ENCODE measurements around the gene PSMC4.

PSMC4 gene

DNA sequence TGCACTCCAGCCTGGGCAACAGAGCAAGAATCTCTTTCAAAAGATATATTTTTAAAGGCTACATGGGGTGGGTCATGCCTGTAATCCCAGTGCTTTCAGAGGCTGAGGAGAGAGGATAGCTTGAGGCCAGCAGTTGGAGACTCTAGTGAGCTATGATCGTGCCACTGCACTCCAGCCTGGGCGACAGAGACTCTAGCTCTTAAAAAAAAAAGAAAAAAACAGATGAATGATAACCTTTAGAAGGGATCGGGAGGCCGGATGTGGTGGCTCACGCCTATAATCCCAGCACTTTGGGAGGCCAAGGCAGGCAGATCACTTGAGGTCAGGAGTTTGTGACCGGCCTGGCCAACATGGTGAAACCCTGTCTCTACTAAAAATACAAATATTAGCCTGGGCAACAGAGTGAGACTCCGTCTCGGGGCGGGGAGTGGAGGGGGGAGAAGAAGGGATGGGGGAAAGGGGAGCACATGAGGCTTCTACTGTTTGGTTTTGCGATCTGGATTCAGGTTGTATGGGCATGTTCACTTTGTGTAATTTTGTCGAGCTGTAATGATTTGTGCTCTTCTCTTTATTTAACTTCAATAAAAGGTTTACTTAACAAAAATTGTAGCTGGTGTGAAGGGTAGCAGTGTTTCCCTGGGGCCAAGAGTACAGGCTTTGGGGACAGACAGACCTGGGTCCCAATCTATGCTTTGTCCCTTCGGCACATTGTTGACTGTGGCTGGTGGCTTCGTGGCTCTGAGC, 1.1 kb upstream of the PSMC4 start:
- no peaks in the 10 kb centered on the region for H3K9me3 ChIP-seq (ENCODE audit: control insufficient read depth, low read length)
- DNase-seq (ENCODE audit: low read depth) = no peak

DNA sequence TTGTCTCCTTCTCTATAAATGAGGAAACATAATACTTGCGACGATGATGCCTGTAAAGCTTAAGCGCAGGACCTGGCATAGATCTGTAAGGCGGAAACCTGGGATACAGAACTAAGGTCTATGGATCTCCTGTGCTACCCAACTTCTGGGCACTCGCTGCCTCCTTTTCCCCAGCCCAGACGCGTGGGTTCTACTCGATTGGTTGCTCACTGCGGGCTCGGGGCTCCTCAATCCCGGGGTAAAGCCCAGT, 615 bp upstream of the PSMC4 start:
- no peak for DNase-seq (ENCODE audit: low read depth)
- H3K9me3 ChIP-seq (ENCODE audit: control insufficient read depth, low read length) = no peaks in the 10 kb centered on the region

More for the DNA sequence above, 1.1 kb upstream of the PSMC4 start:
- Histone ChIP-seq H3K36me3 (ENCODE audit: control insufficient read depth, insufficient read depth, low read length, severe bottlenecking) (peaks cover 29% of the 10 kb centered on the region), H3K4me1 (ENCODE audit: control insufficient read depth, insufficient read depth, low read length) (peaks cover 20% of the 10 kb centered on the region), H3K9ac (ENCODE audit: low read length) (peak overlapping the region; percentile 98), H3K27me3 (replicated peaks; ENCODE audit: control insufficient read depth, insufficient read depth, low read length) (no peaks in the 10 kb centered on the region), H3K4me3 (ENCODE audit: low read length) (peak overlapping the region; percentile 96)

DNA sequence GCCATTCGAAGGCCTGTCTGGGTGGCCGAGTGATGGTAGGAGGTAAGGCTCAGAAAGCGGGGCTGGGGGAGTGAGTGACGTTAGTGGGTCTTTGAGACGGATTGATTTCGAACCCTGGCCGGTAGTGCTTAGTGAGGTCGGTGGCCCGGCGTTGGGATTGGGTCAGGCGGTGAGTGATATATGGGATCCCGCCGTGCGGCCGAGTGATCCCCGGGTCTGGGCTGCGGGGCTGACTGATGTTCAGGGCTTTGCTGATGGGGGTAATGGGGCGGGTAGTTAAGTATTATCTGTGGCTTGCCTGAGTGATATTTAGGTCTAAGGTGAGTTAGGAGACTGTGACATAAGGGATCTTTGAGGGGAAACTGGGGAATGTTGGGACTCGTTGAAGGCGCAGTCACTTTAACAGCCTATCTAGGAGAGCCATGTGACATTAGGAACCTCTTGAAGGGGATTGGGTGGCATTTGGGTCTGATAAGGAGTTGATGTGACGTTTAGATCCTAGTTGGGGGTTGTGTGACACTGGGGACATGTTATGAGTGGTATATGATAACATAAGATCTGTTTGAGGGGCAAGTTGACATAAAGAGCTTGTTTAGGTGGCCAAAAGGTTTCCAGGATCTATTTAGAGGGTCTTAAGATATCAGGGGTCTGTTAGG, 543 bp downstream of the PSMC4 start:
- H3K9ac ChIP-seq (ENCODE audit: low read length) = peak overlapping the region; percentile 98
- H3K9me3 ChIP-seq (ENCODE audit: control insufficient read depth, low read length) = no peaks in the 10 kb centered on the region
- peaks cover 39% of the 10 kb centered on the region for H3K36me3 ChIP-seq (ENCODE audit: control insufficient read depth, insufficient read depth, low read length, severe bottlenecking)
- peak; percentile 53 for DNase-seq (ENCODE audit: low read depth)
- H3K4me3 ChIP-seq (ENCODE audit: low read length) = peak overlapping the region; percentile 96
- H3K27me3 ChIP-seq (replicated peaks; ENCODE audit: control insufficient read depth, insufficient read depth, low read length) = no peaks in the 10 kb centered on the region
- H3K4me1 ChIP-seq (ENCODE audit: control insufficient read depth, insufficient read depth, low read length) = peaks cover 20% of the 10 kb centered on the region

More for the DNA sequence above, 615 bp upstream of the PSMC4 start:
- Histone ChIP-seq H3K9ac (ENCODE audit: low read length) (peak overlapping the region; percentile 98), H3K4me1 (ENCODE audit: control insufficient read depth, insufficient read depth, low read length) (peaks cover 20% of the 10 kb centered on the region), H3K4me3 (ENCODE audit: low read length) (peak overlapping the region; percentile 96), H3K36me3 (ENCODE audit: control insufficient read depth, insufficient read depth, low read length, severe bottlenecking) (peaks cover 34% of the 10 kb centered on the region), H3K27me3 (replicated peaks; ENCODE audit: control insufficient read depth, insufficient read depth, low read length) (no peaks in the 10 kb centered on the region)

DNA sequence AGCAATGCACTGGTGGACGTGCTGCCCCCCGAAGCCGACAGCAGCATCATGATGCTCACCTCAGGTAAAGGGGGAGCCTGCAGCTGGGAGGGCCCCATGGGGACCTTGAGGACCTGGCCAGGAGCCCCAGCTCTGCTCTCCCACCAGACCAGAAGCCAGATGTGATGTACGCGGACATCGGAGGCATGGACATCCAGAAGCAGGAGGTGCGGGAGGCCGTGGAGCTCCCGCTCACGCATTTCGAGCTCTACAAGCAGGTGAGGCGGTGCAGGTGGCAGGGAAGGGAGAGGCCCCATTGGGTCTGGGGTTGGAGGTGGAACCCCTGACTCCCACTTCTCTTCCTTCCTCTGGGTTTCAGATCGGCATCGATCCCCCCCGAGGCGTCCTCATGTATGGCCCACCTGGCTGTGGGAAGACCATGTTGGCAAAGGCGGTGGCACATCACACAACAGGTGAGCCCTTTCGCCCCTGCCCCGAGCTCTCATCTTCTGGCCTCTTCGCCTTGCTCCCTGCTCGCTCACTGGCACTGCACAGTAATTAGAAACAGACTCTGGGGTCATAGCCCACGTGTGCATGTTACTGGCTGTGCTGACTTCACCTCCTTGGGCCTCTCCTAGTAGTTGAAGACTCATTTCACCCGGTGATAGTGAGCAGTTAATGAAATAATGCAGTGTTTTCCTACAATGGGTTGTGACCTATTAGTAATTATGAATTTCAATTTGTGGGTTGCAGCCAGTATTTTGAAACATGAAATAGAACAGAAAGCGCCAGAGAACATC, 3.6 kb downstream of the PSMC4 start:
- Histone ChIP-seq H3K36me3 (ENCODE audit: control insufficient read depth, insufficient read depth, low read length, severe bottlenecking) (peaks cover 58% of the 10 kb centered on the region), H3K4me1 (ENCODE audit: control insufficient read depth, insufficient read depth, low read length) (peaks cover 22% of the 10 kb centered on the region), H3K4me3 (ENCODE audit: low read length) (no peak overlapping the region), H3K9me3 (ENCODE audit: control insufficient read depth, low read length) (no peaks in the 10 kb centered on the region), H3K9ac (ENCODE audit: low read length) (no peak overlapping the region), H3K27me3 (replicated peaks; ENCODE audit: control insufficient read depth, insufficient read depth, low read length) (no peaks in the 10 kb centered on the region)
- no peak for DNase-seq (ENCODE audit: low read depth)

DNA sequence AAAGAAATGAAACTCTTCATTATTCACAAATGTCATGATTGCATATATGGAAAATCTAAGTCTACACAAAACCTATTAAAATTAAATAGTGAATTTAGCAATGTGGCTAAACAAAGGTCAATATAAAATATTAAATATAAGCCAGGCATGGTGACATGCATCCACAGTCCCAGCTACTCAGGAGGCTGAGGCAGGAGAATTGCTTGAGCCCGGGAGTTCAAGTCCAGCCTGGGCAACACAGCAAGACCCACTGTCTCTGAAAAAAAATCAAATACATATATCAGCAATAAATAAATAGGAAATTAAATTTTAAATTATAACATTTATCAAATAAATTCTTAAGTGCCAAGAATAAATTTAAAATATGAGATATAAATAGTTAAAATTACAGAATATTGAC, 11.9 kb downstream of the PSMC4 start:
- Histone ChIP-seq H3K9ac (ENCODE audit: low read length) (no peak overlapping the region), H3K4me3 (ENCODE audit: low read length) (no peak overlapping the region), H3K9me3 (ENCODE audit: control insufficient read depth, low read length) (peaks cover 29% of the 10 kb centered on the region), H3K36me3 (ENCODE audit: control insufficient read depth, insufficient read depth, low read length, severe bottlenecking) (peaks cover 52% of the 10 kb centered on the region), H3K4me1 (ENCODE audit: control insufficient read depth, insufficient read depth, low read length) (peaks cover 7% of the 10 kb centered on the region), H3K27me3 (replicated peaks; ENCODE audit: control insufficient read depth, insufficient read depth, low read length) (no peaks in the 10 kb centered on the region)
- DNase-seq (ENCODE audit: low read depth) = no peak

DNA sequence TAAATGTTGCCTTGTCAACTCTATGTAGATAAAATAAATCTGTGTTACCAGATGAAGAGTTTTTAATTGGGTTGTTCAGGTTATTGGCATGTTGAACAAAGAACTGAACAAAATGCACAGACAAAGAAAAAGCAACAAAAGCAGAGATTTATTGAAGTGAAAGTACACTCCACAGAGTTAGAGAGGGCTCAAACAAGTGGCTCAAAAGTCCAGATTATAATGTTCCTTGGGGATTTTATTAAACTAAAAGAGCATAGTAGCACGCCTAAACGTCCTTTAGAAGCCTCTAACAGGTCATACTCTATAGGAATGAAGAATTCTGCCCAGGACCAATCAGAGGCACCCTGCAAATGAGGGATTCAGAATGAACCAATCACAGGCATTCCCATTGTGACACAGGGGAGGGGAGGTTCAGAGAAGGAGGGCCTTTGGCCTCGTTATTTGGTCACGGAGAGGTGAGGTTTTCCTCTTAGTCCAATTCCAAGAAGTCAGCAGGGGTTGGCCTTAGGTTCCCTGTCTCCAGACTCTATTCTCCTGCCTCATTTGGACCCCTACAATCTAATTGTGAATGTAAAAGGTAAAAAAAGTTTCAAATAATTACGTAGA, 12.8 kb downstream of the PSMC4 start:
- DNase-seq (ENCODE audit: low read depth) = no peak
- Histone ChIP-seq H3K4me3 (ENCODE audit: low read length) (no peak overlapping the region), H3K27me3 (replicated peaks; ENCODE audit: control insufficient read depth, insufficient read depth, low read length) (no peaks in the 10 kb centered on the region), H3K4me1 (ENCODE audit: control insufficient read depth, insufficient read depth, low read length) (peaks cover 3% of the 10 kb centered on the region), H3K9ac (ENCODE audit: low read length) (no peak overlapping the region), H3K9me3 (ENCODE audit: control insufficient read depth, low read length) (peaks cover 29% of the 10 kb centered on the region), H3K36me3 (ENCODE audit: control insufficient read depth, insufficient read depth, low read length, severe bottlenecking) (peaks cover 47% of the 10 kb centered on the region)

DNA sequence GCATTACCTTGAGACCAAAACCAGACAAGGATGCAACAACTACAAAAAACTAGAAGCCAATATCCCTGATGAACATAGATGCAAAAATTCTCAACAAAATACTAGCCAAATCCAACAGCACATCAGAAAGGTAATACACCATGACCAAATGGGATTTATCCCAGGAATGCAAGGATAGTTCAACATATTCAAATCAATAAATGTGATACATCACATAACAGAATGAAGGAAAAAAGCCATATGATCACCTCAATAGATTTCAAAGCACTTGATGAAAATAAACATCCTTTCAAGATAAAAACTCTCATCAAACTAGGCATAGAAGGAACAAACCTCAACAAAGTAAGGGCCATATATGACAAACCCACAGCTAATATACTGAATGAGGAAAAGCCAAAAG, 15.7 kb downstream of the PSMC4 start:
- Histone ChIP-seq H3K4me1 (ENCODE audit: control insufficient read depth, insufficient read depth, low read length) (no peaks in the 10 kb centered on the region), H3K27me3 (replicated peaks; ENCODE audit: control insufficient read depth, insufficient read depth, low read length) (no peaks in the 10 kb centered on the region), H3K4me3 (ENCODE audit: low read length) (no peak overlapping the region), H3K9me3 (ENCODE audit: control insufficient read depth, low read length) (peaks cover 29% of the 10 kb centered on the region), H3K36me3 (ENCODE audit: control insufficient read depth, insufficient read depth, low read length, severe bottlenecking) (peaks cover 23% of the 10 kb centered on the region), H3K9ac (ENCODE audit: low read length) (no peak overlapping the region)
- no peak for DNase-seq (ENCODE audit: low read depth)

DNA sequence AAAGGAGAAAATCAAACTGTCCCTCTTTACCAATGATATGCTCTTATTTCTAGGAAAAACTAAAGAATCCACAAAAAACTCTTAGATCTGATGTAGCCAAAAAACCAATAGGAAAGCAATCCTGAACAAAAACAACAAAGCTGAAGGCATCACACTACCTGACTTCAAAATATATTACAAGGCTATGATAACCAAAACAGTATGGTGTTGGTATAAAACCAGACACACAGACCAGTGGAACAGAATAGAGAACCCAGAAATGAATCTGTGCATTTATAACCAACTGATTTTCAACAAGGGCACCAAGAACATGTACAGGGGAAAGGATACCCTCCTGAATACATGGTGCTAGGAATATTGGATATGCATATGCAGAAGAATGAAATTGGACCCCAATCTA, 16.2 kb downstream of the PSMC4 start:
- no peak overlapping the region for H3K9ac ChIP-seq (ENCODE audit: low read length)
- no peaks in the 10 kb centered on the region for H3K27me3 ChIP-seq (replicated peaks; ENCODE audit: control insufficient read depth, insufficient read depth, low read length)
- peaks cover 18% of the 10 kb centered on the region for H3K36me3 ChIP-seq (ENCODE audit: control insufficient read depth, insufficient read depth, low read length, severe bottlenecking)
- no peaks in the 10 kb centered on the region for H3K4me1 ChIP-seq (ENCODE audit: control insufficient read depth, insufficient read depth, low read length)
- no peak overlapping the region for H3K4me3 ChIP-seq (ENCODE audit: low read length)
- no peak for DNase-seq (ENCODE audit: low read depth)
- H3K9me3 ChIP-seq (ENCODE audit: control insufficient read depth, low read length) = peaks cover 29% of the 10 kb centered on the region

DNA sequence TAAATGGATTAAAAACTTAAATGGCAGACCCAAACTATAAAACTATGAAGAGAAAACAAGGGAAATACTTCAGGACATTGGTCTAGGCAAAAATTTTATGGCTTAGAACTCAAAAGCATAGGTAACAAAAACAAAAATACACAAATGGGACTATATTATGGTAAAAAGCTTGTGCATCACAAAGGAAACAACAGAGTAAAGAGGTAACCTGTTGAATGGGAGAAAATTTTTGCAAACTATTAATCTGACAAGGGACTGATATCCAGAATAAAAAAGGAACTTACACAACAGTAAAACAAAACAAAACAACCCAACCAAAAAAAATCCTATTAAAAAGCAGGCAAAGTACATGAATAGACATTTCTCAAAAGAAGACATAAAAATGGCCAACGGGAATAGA, 16.6 kb downstream of the PSMC4 start:
- H3K9me3 ChIP-seq (ENCODE audit: control insufficient read depth, low read length) = peaks cover 29% of the 10 kb centered on the region
- H3K9ac ChIP-seq (ENCODE audit: low read length) = no peak overlapping the region
- no peaks in the 10 kb centered on the region for H3K27me3 ChIP-seq (replicated peaks; ENCODE audit: control insufficient read depth, insufficient read depth, low read length)
- DNase-seq (ENCODE audit: low read depth) = no peak
- H3K4me1 ChIP-seq (ENCODE audit: control insufficient read depth, insufficient read depth, low read length) = no peaks in the 10 kb centered on the region
- H3K4me3 ChIP-seq (ENCODE audit: low read length) = no peak overlapping the region
- peaks cover 14% of the 10 kb centered on the region for H3K36me3 ChIP-seq (ENCODE audit: control insufficient read depth, insufficient read depth, low read length, severe bottlenecking)

DNA sequence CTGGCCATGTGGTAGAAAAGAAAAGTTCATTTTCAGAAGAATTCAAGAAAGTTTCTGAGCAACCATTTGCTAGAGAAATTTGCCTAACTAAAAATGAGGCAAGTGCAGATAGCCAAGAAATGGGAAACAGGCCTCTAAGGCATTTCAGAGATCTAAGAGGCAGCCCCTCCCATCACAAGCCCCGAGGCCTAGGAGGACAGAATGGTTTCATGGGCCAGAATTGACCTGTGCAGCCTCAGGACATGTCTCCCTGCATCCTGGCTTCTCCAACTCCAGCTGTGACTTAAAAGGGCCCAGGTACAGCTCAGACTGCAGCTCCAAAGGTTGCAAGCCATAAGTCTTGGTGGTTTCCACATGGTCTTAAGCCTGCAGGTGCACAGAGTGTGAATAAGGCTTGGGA, 22.6 kb downstream of the PSMC4 start:
- H3K4me3 ChIP-seq (ENCODE audit: low read length) = no peak overlapping the region
- no peak overlapping the region for H3K9ac ChIP-seq (ENCODE audit: low read length)
- H3K9me3 ChIP-seq (ENCODE audit: control insufficient read depth, low read length) = no peaks in the 10 kb centered on the region
- no peaks in the 10 kb centered on the region for H3K27me3 ChIP-seq (replicated peaks; ENCODE audit: control insufficient read depth, insufficient read depth, low read length)
- H3K4me1 ChIP-seq (ENCODE audit: control insufficient read depth, insufficient read depth, low read length) = peaks cover 17% of the 10 kb centered on the region
- no peaks in the 10 kb centered on the region for H3K36me3 ChIP-seq (ENCODE audit: control insufficient read depth, insufficient read depth, low read length, severe bottlenecking)
- DNase-seq (ENCODE audit: low read depth) = no peak

DNA sequence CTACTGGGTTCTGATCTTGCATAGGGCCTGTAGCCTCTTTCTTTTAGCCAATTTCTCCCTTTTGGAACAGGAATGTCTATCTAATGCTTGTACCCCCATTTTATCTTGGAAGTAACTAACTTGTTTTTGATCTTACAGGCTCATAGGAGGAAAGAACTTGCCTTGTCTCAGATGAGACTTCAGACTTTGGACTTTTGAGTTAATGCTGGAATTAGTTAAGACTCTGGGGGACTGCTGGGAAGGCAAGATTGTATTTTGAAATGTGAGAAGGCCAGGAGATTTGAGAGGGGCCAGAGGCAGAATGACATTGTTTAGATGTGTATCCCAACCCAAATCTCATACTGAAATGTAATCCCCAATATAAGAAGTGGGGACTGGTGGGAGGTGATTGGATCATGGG, 23.4 kb downstream of the PSMC4 start:
- no peak overlapping the region for H3K9ac ChIP-seq (ENCODE audit: low read length)
- no peak overlapping the region for H3K4me3 ChIP-seq (ENCODE audit: low read length)
- no peaks in the 10 kb centered on the region for H3K36me3 ChIP-seq (ENCODE audit: control insufficient read depth, insufficient read depth, low read length, severe bottlenecking)
- H3K27me3 ChIP-seq (replicated peaks; ENCODE audit: control insufficient read depth, insufficient read depth, low read length) = no peaks in the 10 kb centered on the region
- peaks cover 17% of the 10 kb centered on the region for H3K4me1 ChIP-seq (ENCODE audit: control insufficient read depth, insufficient read depth, low read length)
- H3K9me3 ChIP-seq (ENCODE audit: control insufficient read depth, low read length) = no peaks in the 10 kb centered on the region
- no peak for DNase-seq (ENCODE audit: low read depth)
